NCI-H2227 treated with DMSO at 0.1 percent for 48 hours (cell line): Measurements from ENCODE around the gene OGG1.

Experiments used
- DNase-seq: peaks from one replicate; lab custom pipeline; 2025; lab: John Stamatoyannopoulos, UW

Gene OGG1

DNA sequence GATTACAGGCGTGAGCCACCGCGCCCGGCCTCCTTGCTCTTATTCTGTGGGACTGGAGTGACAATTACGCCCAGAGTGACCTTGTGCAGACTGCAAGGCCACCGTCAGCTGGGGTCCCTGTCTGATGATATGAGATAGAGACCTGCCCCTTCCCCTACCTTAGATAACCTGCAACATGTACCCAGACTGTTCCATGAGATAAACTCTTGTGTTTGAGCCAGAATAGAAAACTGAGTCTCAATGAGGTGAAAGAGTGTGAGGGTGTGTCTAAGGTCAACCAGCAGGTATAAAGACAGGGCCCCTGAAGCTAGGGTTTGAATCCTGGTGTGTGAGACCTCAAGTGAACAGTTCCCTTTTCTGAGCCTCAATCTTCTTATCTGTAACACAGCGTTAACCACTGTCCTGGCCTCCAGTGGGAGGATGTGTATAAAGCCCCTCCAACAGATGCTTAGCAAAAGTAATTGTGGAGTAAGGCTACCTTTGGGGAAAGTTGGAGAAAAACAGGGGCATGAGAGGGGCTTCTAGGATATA, 36.5 kb downstream of the OGG1 start:
- DNase-seq: no peak

DNA sequence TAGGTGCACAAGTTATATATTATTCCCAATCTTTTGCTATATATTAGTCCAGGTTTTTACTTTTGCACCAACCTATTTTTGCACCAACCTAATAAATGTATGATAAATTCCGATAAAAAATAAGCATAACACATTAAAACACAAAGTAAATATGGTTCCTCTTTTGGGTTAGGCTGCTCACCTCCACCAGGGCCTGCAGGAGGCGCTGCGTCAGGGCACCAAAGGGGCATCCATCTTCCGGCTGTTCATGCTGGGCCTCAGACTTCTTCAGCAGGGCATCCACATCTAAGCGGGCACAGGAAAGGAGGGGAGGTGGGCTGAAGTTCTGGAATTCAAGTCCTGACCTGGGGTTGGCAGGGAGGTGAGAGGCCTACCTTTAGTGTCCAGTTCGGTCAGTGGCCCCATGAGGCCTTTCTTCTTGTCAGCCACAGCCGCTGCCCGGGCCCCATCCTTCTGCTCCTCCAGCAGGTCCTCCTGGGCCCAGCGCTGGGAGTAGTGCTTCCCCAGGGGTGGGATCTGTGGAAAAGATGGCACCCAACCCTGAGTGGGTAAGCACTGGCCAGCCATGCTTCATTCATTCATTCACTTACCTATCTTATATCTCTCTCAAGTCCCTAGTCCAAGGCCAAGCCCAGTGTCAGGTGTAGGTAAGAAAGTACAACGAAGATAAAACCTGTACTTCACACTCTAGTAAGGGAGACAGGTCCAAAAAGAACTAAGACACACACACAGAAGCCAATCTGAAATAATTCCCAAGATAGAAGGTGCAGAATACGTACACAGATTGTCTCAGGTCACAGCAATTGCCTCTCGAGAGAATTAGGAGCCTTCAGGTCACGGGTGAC, 37.3 kb downstream of the OGG1 start:
- DNase-seq: no peak

DNA sequence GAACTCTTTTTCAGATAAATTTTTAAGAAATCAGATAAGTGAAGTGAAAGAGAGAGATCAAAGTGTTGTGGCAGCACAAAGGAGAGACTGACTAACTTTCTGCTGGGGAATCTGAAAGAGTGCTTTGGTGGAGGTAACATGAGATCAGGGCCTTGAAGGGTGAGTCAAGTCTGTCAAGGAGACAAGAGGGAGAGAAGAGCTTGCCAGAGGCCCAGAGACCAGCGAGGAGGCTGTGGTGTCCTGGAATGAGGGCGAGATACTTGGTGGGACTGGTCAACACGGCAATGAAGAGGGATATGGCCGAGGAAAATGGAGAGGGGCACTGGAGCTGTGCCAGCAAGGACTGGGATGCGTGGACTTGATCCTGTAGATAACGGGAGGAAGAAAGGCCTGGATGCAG, 38.0 kb downstream of the OGG1 start:
- DNase-seq: no peak

DNA sequence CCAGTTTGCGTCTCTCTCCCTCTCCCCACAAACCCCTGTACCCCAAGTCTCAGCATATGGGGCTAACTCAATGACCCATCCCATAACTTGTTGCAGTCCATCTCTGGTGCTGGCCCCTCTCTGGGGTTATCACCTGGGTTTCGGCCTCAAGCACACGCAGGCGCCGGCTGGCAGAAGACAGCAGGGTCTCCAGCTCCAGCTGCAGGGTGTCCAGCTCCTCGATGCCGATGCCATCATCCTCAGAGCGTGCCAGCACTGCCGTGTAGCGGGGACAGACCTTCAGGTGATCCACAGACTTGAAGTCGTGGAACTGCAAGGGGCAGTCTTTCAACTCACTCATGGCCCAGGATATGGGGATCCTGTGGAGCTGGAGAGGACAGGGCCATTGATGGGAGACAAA, 41.4 kb downstream of the OGG1 start:
- DNase-seq: no peak

DNA sequence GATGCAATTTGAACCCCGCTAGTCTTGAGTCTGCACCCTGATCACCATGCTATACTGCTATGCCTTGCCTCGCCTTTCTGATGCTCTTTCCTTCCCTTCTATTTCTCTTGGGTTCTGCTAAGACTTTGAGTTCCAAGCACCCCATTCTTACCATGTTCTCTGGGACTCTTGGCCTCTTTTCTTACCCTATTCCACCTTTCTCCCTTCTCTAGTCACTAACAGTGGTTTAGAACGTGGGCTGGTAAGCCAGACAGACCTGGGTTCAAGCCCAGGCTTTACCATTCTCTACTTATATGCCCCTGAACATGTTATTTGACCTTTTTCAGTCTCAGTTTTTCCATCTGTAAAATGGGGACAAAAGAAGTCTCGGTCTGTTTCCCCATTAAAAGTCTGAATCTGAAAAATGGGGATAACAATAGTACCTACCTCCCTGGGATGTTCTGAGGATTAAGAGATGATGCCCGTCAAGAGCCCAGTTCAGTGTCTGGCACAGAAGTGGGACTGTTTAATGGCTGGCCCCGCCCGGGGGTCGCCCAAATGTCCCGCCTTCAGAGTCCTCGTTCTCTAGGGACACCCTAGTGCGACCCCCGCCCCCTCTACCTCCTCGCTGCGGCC, 42.1 kb downstream of the OGG1 start:
- no peak for DNase-seq

DNA sequence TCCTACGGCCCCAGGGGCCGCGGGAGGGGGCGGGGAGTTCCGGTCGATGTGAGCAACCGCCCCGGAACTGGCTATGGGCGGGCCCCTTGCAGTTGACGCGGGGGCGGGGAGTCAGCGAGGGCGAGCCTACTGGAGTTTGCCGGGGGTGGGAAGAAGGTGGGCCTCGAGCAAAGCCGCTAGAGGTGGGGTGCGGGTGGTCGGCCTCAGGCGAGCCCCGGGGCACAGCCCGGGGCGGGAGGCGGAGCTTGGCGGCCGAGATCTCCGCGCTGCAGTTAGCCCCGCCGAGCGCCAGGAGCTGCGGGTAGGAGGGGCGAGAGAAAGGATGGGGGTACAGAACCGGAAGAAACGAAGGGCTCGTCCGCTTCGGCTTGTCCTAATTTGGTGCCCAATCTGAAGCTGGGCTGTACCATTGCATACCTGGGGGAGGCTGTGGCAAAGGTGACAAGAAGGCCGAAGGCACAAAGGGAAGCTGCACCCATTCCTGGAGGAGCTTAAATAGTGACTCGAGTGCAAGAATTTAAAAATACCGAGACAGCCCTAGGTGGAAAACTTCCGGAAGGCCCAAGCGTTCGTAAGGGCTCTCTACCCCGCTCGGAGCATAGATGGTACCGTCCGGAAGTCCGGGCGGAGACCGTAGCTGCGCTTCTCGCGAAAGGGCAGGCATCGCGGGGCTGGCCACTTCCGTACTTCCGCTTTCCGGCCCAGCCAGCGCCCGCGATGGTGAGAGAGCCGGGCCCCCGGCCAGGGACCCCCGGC, 42.8 kb downstream of the OGG1 start, which contains the start of the genes ARPC4 and TADA3:
Gene ARPC4, plus strand, starts transcription at position 678 of the 756 bp plus-strand sequence. Its CDS starts 40 bp downstream, at position 718.
Gene TADA3, minus strand, starts transcription at position 69 of the 756 bp plus-strand sequence. CDS start 1,007 bp downstream, outside the sequence.
- peak; percentile 89 for DNase-seq

DNA sequence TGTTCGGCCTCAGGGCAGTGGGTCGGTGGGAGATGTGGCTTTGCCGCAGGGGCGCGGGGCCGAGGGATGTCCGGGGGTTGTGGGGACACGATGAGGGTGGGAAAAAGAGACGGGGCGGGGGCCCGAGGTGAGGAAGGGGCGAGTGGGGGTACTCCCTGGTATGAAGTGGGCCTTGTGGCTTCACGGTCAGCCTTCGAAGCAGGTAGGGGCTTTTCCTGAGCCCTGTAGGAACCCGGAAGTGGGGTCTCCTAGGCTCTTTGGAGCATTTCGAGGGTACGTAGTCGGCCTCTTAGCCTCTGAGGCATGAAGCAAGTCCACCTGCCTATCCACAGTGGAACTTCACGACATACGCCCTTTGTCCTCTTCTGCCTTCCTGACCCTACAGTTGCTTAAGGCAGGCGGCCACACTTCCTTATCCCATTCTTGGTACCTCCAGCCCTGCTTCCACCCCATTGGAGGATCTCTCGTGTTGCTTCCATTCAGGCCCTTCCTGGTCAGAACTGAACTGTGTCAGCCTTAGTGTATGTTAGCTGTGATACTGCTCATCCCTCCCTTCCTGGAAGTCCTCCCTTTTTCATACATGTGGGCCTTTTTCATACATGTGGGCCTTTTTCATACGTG, 43.5 kb downstream of the OGG1 start:
- DNase-seq: no peak

DNA sequence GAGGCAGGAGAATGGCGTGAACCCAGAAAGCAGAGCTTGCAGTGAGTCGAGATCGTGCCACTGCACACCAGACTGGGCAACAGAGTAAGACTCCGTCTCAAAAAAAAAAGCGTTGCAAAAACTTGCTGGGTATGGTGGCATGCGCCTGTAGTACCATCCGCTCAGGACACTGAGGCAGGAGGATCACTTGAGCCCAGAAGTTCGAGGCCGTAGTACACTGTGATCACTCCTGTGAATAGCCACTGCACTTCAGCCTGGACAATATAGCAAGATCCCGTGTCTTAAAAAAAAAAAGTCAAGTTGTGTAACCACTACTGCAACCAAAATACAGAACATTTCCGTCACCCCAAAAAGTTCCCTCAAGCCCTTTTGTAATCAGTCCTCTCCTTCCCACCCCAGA, 44.6 kb downstream of the OGG1 start:
- DNase-seq: no peak

DNA sequence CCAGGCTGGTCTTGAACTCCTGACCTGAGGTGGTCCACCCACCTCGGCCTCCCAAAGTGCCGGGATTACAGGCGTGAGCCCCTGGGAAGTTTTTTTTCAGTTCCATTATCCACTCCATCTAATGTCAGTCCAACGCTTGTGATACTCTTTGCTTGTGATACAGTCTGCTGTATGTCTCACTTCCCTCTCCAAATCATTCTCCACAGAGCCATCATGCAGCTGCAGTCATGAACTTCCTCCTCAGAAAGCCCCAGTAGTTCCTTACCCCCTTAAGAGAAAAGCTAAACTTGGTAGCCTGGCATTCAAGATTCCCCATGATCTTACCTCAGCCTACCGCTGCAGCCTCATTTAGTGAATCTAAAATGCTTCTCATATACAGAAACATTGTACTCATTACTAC, 45.5 kb downstream of the OGG1 start:
- DNase-seq: no peak

DNA sequence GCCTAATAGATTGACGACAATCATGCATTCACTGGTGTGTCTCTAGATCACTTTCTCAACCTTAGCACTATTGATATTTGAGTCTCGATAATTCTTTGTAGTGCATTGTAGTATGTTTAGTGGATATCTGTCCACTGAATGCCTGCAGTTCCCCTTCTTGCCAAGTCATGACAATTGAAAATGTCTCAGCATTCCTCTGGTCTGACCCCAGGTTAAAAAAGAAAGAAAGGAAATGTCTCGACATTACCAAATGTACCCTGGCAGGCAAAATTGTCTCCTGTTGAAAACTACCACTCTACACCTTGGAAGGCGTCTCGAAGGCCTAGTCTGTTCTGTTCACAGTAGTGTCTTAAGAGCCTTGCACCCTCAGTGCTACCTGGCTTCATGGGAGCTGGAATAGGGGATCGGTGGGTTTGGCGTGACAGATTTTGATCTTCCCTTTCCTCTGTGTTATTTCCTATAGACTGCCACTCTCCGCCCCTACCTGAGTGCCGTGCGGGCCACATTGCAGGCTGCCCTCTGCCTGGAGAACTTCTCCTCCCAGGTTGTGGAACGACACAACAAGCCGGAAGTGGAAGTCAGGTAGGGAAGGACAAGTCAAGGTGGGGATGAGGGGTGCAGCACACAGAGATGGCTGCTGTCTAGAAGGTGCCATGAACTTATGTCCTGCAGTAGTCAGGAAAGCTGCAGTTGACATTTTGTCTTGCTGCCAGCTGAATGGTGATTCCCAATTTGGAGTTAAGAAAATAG, 47.6 kb downstream of the OGG1 start:
- no peak for DNase-seq

DNA sequence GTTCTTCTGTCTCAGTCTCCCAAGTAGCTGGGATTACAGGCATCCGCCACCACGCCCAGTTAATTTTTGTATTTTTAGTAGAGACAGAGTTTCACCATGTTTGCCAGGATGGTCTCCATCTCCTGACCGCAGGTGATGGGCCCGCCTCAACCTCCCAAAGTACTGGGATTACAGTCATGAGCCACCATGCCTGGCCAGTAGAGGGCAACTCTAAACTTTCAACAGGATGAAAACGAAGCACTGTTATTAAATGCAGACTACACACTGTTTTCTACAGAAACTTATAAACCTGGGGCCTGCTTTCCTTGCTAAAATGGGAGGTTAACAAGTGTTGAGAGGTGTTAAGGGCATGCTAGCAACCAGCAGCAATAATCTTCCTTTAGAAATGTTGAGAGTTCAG, 50.8 kb downstream of the OGG1 start:
- DNase-seq: no peak

DNA sequence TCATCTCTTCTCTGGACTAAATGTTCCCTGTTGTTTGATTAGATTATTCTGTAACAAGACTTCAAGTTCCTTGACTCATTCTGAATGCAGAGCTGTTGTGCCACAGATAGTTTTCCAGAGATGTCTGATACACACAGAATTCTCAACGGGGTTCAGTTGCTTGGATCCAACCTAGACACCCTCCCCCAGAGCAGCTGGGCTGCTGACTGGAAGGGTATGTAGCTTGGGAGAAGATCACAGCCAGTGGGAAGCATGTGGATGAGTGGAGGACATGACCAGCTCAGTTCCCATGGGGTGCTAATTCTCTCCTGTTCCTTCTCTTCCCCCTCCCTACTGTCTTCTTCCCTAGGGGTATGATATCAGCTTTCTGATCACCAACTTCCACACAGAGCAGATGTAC, 53.7 kb downstream of the OGG1 start:
- no peak for DNase-seq

DNA sequence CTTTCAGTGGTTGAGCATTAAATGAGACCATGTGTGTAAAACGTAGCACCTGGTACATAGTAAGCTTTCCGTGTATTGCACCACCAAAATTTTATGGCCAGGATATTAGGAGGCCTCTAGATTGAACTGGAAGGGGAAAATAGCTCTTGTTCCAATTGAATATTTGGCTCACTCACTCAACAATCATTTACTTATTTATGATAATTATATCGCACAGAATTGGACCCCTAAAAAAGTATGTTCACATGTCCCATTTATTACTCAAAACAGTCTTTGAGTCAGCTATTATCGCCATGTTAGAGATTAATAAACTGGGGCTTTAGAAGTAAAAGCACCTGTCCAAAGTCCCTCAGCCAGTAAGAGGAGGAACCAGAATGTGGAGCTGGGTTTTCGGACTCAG, 55.2 kb downstream of the OGG1 start:
- no peak for DNase-seq

DNA sequence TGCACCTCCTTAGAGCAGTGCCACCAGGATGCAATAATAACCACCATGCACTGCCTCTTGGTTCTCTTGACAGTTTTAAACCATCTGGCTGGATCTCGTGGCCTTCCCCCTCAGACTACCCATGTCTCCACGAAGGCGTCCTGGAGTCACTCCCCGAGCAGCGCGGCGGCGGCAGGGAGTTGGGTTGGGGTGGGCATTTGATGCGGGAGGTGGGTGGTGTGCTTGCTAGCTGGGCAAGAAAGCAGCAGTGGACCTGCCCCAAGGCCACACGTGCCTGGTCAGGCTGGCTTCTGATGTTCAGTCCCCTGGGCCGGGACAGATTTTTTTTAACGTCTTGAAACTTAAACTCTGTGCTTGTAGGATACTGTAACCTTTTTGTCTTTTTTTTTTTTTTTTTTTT, 56.4 kb downstream of the OGG1 start:
- DNase-seq: no peak
